ENCODE measurements around the gene CDKL1.

GRCh38 chr14:50308363-50308915, 88.2 kb downstream of the CDKL1 start:
- no peak for TF ChIP-seq CTCF (IDR thresholded peaks at IDR 0.05)
- no peak for TF ChIP-seq POLR2A (IDR thresholded peaks at IDR 0.05)

All from testis (tissue), 2 donors.